CD4-positive, alpha-beta T cell (primary cell): ENCODE results near the gene CCL13. TPM values are rescaled to one million over a fixed set of nuclear protein-coding genes. Genes with fewer than 3 reads are reported as not detected.

Source experiments
- ATAC-seq: fragments of 200-7000 bp; cut with Tn5 transposase; one replicate; pipeline ENCODE4 v1.10.0; 2022; ENCODE audit warnings: mild to moderate bottlenecking; ENCODE audit not compliant: poor library complexity
- CTCF ChIA-PET: fragments of 350-600 bp; sonication (Branson Sonifier 250); formaldehyde crosslinking; loops from one replicate; lab custom pipeline; 2021; ENCODE audit warnings: antibody characterized with exemption, inconsistent platforms; lab: Charles Lee
- POLR2A ChIA-PET: fragments of 350-600 bp; sonication (Branson Sonifier 250); formaldehyde crosslinking; loops from one replicate; lab custom pipeline; 2021; ENCODE audit warnings: antibody characterized with exemption, inconsistent platforms; lab: Charles Lee
- DNase-seq, 14 experiments: peaks; one replicate each; pipeline ENCODE4 v3.0.0-alpha.2; 2013 to 2020; ENCODE audit warnings: mixed read lengths in 2 of 14
- H3K27ac ChIP-seq, 2 donors: one replicate each; pipeline versions ENCODE4 v1.5.1 to v1.7.0; 2013; ENCODE audit warnings: low read length in 2 of 2, low read depth in 1 of 2, mild to moderate bottlenecking in 1 of 2
- H3K27me3 ChIP-seq, 2 experiments: 1 replicate in 1 of 2; 2 replicates in 1 of 2; pipeline versions ENCODE4 v1.6.1 to v1.7.0; 2013; ENCODE audit warnings: low read length in 2 of 2, control low read depth in 1 of 2, mild to moderate bottlenecking in 1 of 2, moderate library complexity in 1 of 2; ENCODE audit not compliant: insufficient read depth in 2 of 2, control insufficient read depth in 1 of 2
- H3K36me3 ChIP-seq: one replicate; pipeline ENCODE4 v1.6.1; 2013; ENCODE audit warnings: low read length, control low read depth; ENCODE audit not compliant: insufficient read depth
- H3K4me1 ChIP-seq: one replicate; pipeline ENCODE4 v1.6.1; 2013; ENCODE audit warnings: low read length, control low read depth; ENCODE audit not compliant: insufficient read depth
- H3K4me3 ChIP-seq: one replicate; pipeline ENCODE4 v1.5.1; 2013; ENCODE audit warnings: mild to moderate bottlenecking, low read length, moderate library complexity
- H3K9me3 ChIP-seq, 2 experiments: 1 replicate in 1 of 2; 2 replicates in 1 of 2; pipeline versions ENCODE4 v1.6.1 to v1.7.0; 2013; ENCODE audit warnings: low read length in 2 of 2, mild to moderate bottlenecking in 2 of 2, control low read depth in 1 of 2, moderate library complexity in 1 of 2; ENCODE audit not compliant: control insufficient read depth in 1 of 2, insufficient read depth in 1 of 2
- H3K27ac Mint-ChIP-seq: one replicate; pipeline ENCODE4 v1.8.0; 2020; ENCODE audit warnings: mixed read lengths
- H3K27me3 Mint-ChIP-seq: one replicate; pipeline ENCODE4 v1.8.0; 2021; ENCODE audit warnings: mixed read lengths
- H3K36me3 Mint-ChIP-seq: one replicate; pipeline ENCODE4 v1.8.0; 2021; ENCODE audit warnings: low read depth, mixed read lengths
- H3K4me1 Mint-ChIP-seq: one replicate; pipeline ENCODE4 v1.8.0; 2021; ENCODE audit warnings: low read depth, mixed read lengths
- H3K4me3 Mint-ChIP-seq: one replicate; pipeline ENCODE4 v1.8.0; 2020; ENCODE audit warnings: mild to moderate bottlenecking, mixed read lengths
- H3K9me3 Mint-ChIP-seq: one replicate; pipeline ENCODE4 v1.8.0; 2020; ENCODE audit warnings: mixed read lengths
- intact Hi-C, 2 experiments: fragments of 100-400 bp; cut with DNase I in 1 of 2; cut with micrococcal nuclease in 1 of 2; formaldehyde crosslinking; loops; one replicate each; pipeline versions ENCODE4 v1.15.1 to v1.9.0; 2023 to 2025; cut with DNase I, micrococcal nuclease
- total RNA-seq, 174 experiments: library from RNA in 2 of 174; stranded (reverse) in 2 of 174; gene quantifications; one replicate each; pipeline ENCODE4 v1.2.3 and lab custom pipeline; 2021 to 2026
- TF ChIP-seq, protein P1 (sequence below): fragments of 200-600 bp; IDR thresholded peaks from one replicate; pipeline ENCODE4 v1.8.0; 2022; ENCODE audit warnings: antibody characterized with exemption, mild to moderate bottlenecking

The CCL13 gene
- total RNA-seq, 2 experiments from 2014 or later: not detected

DNA sequence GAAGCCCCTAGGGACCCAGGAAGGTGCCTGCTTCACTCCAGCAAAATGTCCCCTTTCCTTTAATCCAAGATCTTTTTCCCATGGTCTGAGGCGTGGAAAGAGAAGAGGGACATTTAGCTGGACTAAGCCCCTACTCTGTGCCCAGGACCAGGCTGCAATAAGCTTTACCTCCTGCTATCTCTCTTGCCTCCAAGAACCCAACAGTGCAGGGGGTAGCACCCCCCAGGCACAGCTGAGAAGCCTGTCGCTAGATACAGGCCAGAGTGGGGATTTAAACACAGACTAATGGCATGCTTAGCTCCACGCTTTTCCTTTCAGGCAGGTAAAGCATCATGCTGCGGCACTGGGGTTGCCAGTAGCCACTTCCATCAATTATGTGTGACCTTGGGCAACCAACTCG lies 31.3 kb downstream of the CCL13 start:
- peaks cover 6% of the 10 kb centered on the region for H3K4me1 Mint-ChIP-seq
- H3K27me3 Mint-ChIP-seq: peaks cover 8% of the 10 kb centered on the region

DNA sequence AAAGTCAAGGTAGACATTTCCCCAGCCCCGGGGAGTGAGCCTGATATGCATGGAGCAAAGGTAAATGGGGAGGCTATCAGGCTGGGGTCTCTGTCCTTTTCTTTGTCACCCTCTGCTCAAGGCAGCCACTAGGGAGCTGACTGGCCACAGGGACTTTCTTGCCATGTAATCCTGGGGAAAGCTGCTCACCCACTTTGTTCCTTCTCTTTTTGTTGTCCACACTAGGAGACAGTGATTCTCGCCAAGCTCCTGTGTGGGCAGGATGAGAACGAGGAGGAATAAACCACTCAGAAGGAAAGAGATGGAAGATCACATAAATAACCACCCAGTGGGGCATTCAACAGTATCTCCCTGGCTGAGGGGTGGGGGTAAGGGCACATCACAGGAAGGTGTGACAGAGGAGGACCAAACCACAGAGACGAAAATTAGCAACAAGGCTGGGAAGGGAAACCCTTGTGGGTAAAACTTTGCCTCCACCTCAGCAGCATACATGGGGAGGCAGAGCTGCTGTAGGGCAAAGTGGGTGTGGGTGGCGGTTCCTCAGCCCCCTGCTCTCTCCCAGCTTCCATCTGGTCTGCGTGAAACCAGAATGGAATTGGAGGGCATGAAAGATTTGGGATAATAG lies 33.0 kb downstream of the CCL13 start:
- no peaks in the 10 kb centered on the region for H3K36me3 Mint-ChIP-seq
- POLR2A ChIA-PET: no interaction called here
- H3K27ac Mint-ChIP-seq: no peak overlapping the region
- Histone ChIP-seq H3K4me1 (no peaks in the 10 kb centered on the region), H3K27ac (no peak overlapping the region), H3K36me3 (no peaks in the 10 kb centered on the region), H3K9me3 (no peaks in the 10 kb centered on the region), H3K4me3 (no peak overlapping the region), H3K27me3 (no peaks in the 10 kb centered on the region)
- H3K9me3 Mint-ChIP-seq: no peaks in the 10 kb centered on the region
- DNase-seq: no peak
- CTCF ChIA-PET: no interaction called here
- ATAC-seq: no peak
- peaks cover 4% of the 10 kb centered on the region for H3K27me3 Mint-ChIP-seq
- no peaks in the 10 kb centered on the region for H3K4me1 Mint-ChIP-seq
- no peak overlapping the region for H3K4me3 Mint-ChIP-seq
- intact Hi-C loops: no loop called here
- TF ChIP-seq, protein P1, sequence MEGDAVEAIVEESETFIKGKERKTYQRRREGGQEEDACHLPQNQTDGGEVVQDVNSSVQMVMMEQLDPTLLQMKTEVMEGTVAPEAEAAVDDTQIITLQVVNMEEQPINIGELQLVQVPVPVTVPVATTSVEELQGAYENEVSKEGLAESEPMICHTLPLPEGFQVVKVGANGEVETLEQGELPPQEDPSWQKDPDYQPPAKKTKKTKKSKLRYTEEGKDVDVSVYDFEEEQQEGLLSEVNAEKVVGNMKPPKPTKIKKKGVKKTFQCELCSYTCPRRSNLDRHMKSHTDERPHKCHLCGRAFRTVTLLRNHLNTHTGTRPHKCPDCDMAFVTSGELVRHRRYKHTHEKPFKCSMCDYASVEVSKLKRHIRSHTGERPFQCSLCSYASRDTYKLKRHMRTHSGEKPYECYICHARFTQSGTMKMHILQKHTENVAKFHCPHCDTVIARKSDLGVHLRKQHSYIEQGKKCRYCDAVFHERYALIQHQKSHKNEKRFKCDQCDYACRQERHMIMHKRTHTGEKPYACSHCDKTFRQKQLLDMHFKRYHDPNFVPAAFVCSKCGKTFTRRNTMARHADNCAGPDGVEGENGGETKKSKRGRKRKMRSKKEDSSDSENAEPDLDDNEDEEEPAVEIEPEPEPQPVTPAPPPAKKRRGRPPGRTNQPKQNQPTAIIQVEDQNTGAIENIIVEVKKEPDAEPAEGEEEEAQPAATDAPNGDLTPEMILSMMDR: no peak

More for the DNA sequence above, 31.3 kb downstream of the CCL13 start:
- Histone ChIP-seq H3K27me3 (peaks cover 0 to 4% of the 10 kb centered on the region in 2 experiments), H3K27ac (no peak overlapping the region), H3K4me1 (peaks cover 2% of the 10 kb centered on the region), H3K9me3 (no peaks in the 10 kb centered on the region), H3K4me3 (no peak overlapping the region), H3K36me3 (no peaks in the 10 kb centered on the region)
- Mint-ChIP-seq H3K36me3 (no peaks in the 10 kb centered on the region), H3K27ac (no peak overlapping the region), H3K4me3 (no peak overlapping the region), H3K9me3 (no peaks in the 10 kb centered on the region)
- POLR2A ChIA-PET: no interaction called here
- no peak for ATAC-seq
- CTCF ChIA-PET: no interaction called here
- TF ChIP-seq, protein P1: no peak
- no peak for DNase-seq
- intact Hi-C loops: no loop called here

DNA sequence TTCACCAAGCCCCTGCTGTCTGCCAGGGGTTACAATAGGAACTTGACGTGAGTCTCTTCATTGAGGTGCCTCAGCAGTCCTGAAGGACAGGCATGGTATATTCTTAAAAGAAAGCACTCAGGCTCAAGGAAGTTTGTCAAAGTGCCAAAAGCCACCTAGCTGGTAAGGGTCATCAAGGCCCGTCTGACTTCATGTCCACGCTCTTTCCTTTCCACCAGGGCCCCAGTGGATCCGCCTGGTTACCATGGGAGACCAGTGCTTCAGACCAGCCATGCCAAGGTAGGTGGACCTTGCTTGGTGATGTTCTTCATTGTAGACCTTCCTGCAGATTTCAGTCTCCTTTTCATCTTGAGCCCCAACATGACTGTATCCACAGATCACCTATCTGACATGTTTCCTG lies 34.4 kb downstream of the CCL13 start:
- ChIA-PET POLR2A (no interaction called here), CTCF (no interaction called here)
- no peaks in the 10 kb centered on the region for H3K9me3 Mint-ChIP-seq
- H3K36me3 Mint-ChIP-seq: no peaks in the 10 kb centered on the region
- intact Hi-C loops: no loop called here
- no peak overlapping the region for H3K27ac Mint-ChIP-seq
- TF ChIP-seq, protein P1: no peak
- no peak overlapping the region for H3K4me3 Mint-ChIP-seq
- H3K4me1 Mint-ChIP-seq: no peaks in the 10 kb centered on the region
- Histone ChIP-seq H3K9me3 (no peaks in the 10 kb centered on the region), H3K27me3 (no peaks in the 10 kb centered on the region), H3K36me3 (no peaks in the 10 kb centered on the region), H3K27ac (no peak overlapping the region), H3K4me1 (no peaks in the 10 kb centered on the region), H3K4me3 (no peak overlapping the region)
- peaks cover 4% of the 10 kb centered on the region for H3K27me3 Mint-ChIP-seq
- ATAC-seq (no peak), DNase-seq (no peak)
